GM21528 (cell line): Measurements from ENCODE around the gene THOP1.

Experiments
- ATAC-seq: cut with Tn5 transposase; IDR thresholded peaks from one replicate; pipeline ENCODE4 v1.9.1; 2021; ENCODE audit warnings: mild to moderate bottlenecking, moderate library complexity; ENCODE audit not compliant: unreplicated experiment, low FRiP score

The THOP1 gene

DNA sequence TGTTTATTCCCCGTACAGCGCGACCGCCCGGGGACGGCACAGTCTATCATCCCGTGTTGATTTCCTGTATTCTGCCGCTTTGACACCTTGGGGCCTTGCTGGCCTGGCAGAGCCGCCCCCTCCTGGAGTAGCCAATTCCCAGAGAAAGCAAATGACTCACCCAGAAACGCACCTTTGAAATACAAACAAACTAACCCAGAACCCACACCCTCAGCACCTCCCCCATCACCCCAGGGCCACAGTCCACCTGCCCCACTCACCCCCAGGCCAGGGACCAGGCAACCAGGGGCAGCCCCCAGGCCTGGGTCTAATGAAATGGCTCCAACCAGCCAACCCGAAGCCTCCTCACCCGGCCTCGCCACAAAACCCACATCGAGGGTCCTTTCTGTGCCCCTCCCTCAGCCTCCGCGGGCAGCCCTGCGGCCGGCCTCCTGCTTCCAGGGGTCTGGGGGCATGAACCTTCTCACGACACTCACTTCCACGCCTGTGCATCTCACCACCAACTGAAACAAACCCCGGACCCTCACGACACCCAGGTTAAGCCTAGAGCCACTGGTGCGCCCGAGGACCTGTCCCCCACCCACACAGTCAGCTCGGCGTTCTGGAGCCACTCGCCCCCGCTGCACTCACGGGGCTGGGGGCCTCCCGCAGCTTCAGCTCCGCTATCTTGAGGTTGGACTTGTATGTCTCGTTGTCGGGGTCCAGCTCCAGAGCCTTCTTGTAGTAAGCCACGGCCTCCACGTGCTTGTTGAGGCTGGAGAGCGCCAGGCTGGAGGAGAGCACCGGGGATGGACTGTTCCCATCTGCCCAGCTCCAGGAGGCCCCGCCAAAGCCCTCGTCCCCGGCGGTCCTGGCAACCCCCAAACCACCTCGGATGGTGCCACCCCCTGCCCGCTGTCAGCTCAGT, 23.2 kb upstream of the THOP1 start:
- ATAC-seq = no peak

- no peak for ATAC-seq
Observed at GRCh38 chr19:2762783-2763496, 22.4 kb upstream of the THOP1 start.

GRCh38 chr19:2763687-2764086, 21.6 kb upstream of the THOP1 start:
- ATAC-seq = no peak

GRCh38 chr19:2764945-2765344, 20.4 kb upstream of the THOP1 start:
- no peak for ATAC-seq

DNA sequence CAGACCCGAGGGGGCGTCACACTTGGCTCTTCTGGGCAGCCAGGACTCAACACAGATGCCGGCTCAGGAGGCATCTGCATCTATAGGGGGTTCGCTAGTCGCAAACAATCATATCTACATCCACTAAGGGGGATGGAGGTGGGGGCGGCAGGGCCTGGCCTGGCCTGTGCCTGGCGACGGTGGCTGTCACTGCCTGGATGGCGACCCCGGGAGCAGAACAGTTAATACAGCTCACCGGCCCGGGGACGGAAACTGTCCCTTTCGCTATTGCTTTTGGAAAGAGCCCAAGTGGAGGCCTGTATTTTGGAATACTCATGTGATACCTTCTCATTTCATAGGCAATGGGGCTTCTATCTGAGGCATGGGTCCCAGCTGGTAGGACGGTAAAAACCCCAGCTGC, 19.9 kb upstream of the THOP1 start:
- ATAC-seq = no peak

DNA sequence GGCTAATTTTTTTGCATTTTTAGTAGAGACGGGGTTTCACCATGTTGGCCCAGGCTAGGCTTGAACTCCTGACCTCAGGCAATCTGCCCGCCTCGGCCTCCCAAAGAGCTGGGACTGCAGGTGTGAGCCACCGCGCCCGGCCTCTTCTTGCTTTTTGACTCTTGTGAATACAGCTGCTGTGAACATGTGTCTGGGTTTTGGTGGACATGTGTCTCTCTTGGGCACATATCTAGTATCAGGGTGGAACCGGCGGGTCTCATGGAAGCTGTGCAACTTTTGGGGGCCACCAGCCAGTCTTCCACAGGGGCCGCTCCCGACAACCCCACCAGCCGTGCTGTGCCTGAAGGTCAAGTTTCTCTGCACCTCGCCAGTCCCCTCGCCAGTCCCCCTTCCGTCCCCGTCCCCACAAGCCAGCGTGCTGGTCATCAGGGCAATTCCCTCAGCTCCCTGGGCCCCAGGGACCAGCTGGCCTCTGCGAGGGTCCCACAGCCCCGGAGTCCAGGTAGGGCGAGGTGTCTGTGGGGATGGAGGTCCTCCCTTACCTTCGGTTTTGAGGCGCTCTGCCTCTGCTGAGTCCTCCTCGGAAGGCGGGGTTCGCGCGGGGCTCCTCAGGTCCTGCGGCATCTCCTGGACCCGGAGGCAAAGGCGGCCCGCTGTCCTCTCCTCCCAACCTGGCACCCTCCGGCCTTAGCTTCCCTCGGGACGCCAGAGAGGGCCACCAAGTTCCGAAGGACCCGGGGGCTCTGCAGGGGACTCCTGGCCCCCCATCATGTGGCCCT, 18.5 kb upstream of the THOP1 start:
- no peak for ATAC-seq

- ATAC-seq = no peak
Observed at GRCh38 chr19:2767688-2768087, 17.6 kb upstream of the THOP1 start.

- no peak for ATAC-seq
Observed at GRCh38 chr19:2768365-2769132, 16.8 kb upstream of the THOP1 start.

GRCh38 chr19:2769218-2769617, 16.1 kb upstream of the THOP1 start:
- ATAC-seq = no peak

GRCh38 chr19:2770055-2771013, 15.0 kb upstream of the THOP1 start:
- no peak for ATAC-seq

DNA sequence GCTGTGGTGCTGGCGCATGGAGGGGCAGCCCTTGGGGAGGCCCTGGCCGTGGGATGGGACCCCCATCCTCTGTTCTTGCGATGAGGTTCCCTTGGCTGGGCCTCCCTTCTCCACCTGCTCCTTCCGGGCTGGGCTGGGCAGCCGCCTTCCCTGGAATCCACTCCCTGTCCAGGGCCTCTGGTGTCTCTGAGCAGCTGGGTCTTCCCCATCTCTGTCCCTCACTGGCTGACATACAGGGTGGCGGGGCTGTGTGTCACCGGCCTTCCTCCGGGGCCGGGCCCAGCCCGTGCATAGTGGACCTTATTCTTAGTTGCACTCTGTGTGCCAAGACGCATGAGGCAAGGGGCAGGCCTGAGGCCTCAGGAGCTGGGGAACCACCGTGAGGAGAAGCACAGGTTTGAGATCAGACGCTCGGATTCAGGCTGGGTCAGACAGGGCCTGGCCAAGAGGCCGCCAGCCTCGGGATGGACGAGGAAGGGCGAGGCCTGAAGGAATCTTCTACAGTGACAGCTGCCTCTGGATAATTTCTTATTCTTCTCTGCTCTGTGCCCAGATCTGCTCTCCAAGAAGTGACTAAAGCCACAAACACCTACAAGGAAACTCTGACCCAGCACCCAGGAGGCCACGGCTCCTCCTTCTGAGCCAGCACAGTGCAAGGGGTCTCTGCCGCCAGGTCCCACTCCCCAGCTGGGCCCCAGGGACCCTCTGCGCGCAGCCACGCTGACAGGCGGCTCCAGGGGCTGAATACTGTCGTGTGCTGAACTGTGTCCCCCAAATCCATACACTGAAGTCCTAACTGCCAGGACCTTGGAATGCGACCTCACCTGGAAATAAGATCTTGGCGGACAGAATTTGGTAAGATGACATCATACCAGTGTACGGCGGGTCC, 13.3 kb upstream of the THOP1 start:
- no peak for ATAC-seq

- ATAC-seq = no peak
Observed at GRCh38 chr19:2774083-2774679, 11.1 kb upstream of the THOP1 start.

- ATAC-seq = no peak
Observed at GRCh38 chr19:2774953-2775555, 10.2 kb upstream of the THOP1 start.

GRCh38 chr19:2775556-2776430, 9.5 kb upstream of the THOP1 start:
- ATAC-seq = no peak

GRCh38 chr19:2777952-2778683, 7.2 kb upstream of the THOP1 start:
- ATAC-seq = no peak
